ENCODE results near the gene KAT8.

- no peak for TF ChIP-seq CTCF (conservative IDR thresholded peaks at IDR 0.05; ENCODE audit: low read depth, low read length)
- no peak for TF ChIP-seq EZH2 (IDR thresholded peaks at IDR 0.05; ENCODE audit: low read length, unreplicated experiment)
Observed at GRCh38 chr16:31179219-31179746, 61.8 kb downstream of the KAT8 start.

Measured in PC-3 (cell line).